ENCODE measurements around the gene C1QBP.
"Not testable (repeated sequence)": the region's sequence is repeated elsewhere in the genome, so short reads cannot be mapped to it uniquely, and the experiment has no call there.

C1QBP gene, protein sequence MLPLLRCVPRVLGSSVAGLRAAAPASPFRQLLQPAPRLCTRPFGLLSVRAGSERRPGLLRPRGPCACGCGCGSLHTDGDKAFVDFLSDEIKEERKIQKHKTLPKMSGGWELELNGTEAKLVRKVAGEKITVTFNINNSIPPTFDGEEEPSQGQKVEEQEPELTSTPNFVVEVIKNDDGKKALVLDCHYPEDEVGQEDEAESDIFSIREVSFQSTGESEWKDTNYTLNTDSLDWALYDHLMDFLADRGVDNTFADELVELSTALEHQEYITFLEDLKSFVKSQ

DNA sequence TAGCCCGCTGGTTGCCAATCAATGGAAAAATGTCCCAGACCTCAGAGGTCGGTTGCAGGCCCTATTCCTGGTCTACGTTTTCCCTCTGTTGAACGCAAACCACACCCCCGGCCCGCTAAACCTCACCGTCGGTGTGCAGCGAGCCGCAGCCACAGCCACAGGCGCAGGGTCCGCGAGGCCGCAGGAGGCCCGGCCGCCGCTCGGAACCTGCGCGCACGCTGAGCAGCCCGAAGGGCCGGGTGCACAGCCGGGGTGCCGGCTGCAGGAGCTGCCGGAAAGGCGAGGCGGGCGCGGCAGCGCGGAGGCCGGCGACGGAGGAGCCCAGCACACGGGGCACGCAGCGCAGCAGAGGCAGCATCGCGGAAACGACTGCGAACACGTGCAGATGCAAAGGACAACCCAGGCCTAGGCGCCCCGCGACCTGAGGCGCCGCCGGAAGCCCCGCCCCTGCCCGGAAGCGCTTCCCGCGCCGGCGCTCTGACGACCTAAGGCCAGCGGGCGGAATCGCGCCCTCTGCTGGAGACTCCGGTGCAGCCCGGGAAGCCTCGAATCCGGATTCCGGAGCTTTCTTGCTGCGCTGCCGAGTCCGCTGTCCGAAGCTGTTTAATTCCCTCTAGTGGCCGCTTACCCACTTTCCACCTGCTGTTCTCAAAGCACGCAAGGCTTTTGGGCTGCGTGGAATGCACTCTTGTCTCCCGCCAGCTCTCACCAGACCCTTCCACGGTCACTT, at the start of gene C1QBP:
Gene C1QBP, minus strand, starts transcription at position 440 of the 730 bp plus-strand sequence. Its CDS starts 82 bp downstream, at position 358.
- peak; percentile 83 to 88 (median 84) for DNase-seq (ENCODE audit: low read depth in 3 of 3)

DNA sequence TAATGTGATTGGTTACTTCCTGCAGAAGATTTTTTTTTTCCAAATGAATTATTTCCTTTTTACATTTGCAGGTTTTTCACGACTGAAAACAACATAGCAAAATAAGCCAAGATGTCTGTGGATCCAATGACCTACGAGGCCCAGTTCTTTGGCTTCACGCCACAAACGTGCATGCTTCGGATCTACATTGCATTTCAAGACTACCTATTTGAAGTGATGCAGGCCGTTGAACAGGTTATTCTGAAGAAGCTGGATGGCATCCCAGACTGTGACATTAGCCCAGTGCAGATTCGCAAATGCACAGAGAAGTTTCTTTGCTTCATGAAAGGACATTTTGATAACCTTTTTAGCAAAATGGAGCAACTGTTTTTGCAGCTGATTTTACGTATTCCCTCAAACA, 49.8 kb upstream of the C1QBP start:
- DNase-seq (ENCODE audit: low read depth in 3 of 3), result no peak

DNA sequence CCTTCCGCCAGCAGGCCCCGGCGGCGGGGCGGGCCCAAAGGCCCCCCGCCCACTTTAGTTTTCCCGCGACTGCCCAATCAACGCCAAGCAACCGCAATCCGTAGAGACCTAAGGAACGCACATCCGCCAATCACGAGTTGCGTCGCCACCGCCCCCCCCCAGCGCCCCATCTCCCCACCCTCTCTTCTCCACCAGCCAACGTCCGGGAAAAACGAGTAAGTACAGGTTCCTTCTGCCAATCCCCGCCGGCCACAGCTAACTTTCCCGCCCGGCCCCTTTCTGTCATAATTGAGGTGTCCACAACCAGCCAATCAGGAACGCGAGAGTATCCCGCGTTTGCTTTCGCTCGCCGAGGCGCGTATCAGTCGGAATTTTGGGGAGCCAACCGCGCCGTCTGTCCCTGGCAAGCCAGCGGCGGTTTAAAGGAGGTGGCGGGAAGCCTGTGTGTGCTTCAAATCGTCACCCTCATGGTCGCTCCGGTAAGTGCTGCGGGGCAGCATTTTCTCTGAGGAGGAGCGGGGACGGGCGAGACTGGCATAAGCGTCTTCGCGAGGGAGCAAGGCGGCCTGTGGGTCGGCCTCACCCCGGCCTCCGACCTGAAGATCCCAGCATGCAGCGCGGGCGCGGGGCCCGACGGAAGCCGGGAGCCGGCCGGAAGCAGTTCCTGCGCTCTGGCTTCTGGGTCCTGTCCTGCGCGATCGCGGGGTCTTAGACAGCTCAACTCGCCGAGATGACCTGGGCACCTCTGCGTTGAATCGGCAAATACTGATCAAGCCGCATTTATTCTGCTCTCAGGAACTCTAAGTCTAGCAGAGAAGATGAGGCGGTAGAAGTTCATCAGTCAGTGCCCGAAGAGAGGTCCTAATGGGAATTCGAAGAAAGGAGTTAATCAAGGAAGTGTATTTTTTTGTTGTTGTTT, 47.5 kb upstream of the C1QBP start, which contains the start of gene MIS12:
Gene MIS12, plus strand, starts transcription at position 361 of the 919 bp plus-strand sequence. CDS start 2,297 bp downstream, outside the sequence.
- peak; percentile 85 to 97 (median 94) for DNase-seq (ENCODE audit: low read depth in 3 of 3)

DNA sequence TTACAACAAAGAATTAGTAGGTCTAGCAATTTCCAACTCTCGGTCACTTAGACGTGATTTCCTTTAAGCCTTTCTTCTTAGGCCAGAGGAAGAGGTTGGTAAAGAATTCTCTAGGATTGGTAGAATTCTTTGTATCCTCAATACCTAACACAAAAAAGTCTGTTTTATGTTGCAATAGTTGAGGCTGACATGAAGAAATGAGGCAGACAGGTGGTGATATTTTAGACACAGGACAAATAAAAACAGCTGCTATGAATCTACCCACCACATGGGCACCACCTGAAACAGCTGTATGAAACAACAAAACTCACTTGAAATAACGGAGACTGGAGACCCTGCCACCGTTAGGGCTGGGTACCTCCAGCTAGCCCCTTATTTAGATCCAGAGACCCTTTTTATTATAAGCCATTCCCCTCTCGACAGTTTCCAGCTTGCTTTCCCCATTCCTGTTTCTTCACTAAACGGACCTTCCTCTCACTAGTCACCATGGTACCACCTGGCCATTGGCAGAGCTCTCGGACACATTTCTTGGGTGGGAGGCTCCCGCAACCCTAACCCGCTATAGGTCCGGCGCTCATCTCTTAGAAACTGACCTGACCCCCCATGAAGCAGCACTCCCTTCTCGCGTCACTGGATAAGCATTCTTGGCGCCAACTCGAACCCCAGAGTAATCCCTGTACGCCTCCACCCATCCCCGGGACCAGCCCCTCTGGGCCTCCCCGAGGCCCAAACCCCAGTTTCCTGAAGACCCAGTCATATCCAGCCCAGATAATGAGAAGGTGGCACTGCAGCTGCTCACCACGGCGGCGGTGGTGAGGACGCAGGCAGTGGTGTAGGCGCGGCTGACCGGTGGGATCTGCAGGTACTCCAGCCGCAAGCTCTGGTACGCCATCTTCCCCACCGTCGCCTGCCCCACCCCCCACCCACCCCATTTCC, 46.6 kb upstream of the C1QBP start, which contains the start of gene DERL2:
Gene DERL2, minus strand, starts transcription at position 909 of the 936 bp plus-strand sequence. Its CDS starts 17 bp downstream, at position 892.
- no peak for DNase-seq (ENCODE audit: low read depth in 3 of 3)

DNA sequence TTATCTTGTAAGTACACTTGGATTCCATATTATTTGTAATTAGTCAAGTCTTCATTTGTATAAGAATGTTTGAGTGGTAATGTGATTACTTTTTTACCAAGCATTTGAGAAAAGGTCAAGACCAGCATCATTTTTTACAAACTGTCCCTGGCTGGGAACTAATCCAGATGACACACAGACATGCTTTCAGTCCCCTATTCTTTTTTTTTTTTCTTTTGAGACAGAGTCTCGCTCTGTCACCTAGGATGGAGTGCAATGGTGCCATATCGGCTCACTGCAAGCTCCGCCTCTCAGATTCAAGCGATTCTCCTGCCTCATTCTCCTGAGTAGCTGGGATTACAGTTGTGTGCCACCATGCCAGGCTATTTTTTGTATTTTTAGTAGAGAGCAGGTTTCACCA, 42.5 kb upstream of the C1QBP start:
- DNase-seq (ENCODE audit: low read depth in 3 of 3), result no peak

DNA sequence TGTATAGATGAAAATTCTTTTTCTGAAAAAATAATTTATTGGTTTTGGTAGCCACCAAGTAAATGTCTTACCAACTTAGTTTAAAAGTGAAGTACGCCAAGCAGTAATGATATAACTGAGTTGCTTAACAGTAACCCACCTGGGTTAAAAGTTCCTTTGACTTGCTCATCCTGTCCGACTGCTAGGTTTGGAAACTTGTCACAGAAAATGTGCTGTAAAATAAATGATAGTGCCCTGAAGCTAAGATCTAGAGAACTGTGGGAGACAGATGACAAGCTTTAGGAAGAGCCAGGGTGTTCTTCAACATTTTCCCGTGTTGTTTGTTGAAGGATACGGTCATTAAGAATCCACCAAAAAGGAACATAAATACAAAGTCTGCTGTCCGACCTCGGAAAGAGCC, 42.0 kb upstream of the C1QBP start:
- DNase-seq (ENCODE audit: low read depth in 3 of 3), result no peak

DNA sequence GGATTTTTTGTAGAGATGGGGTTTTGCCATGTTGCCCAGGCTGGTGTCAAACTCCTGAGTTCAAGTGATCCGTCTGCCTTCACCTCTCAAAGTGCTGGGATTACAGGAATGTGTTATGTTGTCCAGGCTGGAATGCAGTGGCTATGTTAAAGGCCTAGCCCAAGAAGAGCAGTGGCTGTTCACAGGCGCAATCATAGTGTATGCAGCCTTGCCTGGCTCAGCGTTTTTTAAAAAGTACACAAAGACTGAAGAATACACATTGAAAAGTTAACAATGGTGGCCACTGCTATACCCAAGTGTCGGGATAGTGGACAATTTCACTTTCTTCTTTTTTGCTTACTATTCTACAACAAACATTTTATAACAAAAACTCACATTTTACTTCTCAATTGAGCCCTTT, 40.0 kb upstream of the C1QBP start:
- no peak for DNase-seq (ENCODE audit: low read depth in 3 of 3)

DNA sequence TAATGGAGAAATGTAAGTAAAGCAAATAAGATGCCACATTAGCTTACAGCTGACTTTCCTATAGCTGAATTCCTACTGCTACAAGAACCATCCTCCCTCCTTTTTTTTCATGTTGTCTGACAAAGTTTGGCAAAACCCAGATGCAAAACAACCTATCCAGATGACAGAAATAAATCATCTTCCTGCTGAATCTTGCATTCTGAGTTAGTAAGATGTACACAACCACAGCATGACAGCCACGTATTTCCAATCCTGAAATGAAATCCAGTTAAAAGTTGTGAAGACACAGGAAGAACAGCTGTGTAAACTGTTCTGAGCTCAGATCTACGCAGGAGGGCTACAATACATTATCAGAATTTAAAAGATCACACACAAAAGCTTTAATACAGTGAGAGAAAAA, 35.0 kb upstream of the C1QBP start:
- DNase-seq (ENCODE audit: low read depth in 3 of 3), result no peak

DNA sequence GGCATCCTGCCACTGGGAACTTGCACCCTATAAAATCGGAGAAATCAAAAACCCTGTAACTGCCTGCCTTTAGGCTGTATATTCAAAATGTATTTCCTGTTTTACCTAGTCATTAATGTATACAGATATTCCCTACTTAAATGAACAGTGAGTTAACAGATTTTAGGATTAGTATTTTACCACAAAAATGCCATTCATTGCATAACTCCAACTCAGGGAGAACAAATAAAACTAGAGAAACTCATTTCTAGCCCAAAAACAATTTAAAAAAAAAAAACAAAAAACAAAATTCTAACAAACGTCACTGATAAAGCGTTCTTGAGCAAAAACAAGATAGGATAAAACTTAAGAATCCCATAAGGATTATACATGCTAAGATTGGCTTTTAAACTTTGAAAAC, 33.6 kb upstream of the C1QBP start:
- DNase-seq (ENCODE audit: low read depth in 3 of 3), result no peak

DNA sequence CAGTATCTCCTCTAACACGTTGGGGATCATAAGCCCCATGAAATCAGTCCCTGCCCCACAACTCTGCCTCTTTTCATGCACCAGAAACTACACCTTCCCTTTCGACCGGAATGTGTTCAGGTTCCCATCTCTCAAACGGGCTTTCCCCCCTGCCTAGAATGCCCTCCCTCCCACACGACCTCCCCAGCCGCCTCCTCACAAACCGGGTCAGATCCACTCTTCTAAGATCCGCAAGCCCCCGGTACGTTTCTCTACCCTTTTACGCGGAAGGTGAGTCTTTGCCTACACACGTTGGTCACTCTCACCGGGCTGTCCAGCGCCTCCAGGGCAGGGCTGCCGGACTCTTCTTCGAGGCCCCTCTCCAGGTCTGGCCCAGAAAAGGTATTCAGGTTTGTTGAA, 29.1 kb upstream of the C1QBP start:
- peak in 2 of 3 experiments; percentile 10 to 26 for DNase-seq (ENCODE audit: low read depth in 3 of 3)

DNA sequence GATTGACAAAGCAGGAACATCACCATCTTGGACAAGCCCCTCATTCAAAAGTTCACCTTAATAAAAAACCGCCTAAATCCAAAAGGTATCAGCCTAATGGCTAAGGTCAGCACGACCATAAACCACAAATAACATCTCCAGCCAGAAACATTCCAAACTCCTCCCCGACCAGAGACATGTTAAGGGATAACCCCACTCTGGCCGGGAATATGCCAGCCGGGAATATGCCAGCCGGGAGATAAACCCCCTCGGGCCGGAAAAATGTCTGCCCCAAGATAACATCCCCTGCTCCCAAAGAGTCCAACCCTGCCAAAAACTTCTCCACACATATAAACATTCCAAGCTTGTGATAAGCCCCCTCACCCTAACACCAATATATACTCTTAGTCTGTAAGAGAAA, 28.5 kb upstream of the C1QBP start:
- DNase-seq (ENCODE audit: low read depth in 3 of 3), result no peak

DNA sequence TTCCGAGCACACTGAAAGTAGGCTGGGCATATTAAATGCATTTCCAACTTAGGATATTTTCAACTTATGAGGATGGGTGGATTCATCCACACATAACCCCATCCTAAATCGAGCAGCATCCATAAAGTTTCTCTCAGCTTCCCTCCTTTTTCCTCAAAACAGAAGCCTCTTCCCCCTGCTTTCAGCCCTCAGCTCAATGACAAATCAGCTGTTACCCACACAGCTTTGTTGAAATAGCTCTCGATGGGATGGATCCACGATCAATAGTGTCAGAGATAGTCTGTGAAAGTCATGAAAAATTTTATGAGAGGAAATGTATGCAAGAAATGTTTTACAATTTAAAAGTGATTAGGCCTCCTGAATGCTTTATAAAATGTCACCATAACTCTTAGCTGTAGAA, 27.3 kb upstream of the C1QBP start:
- DNase-seq (ENCODE audit: low read depth in 3 of 3), result no peak

DNA sequence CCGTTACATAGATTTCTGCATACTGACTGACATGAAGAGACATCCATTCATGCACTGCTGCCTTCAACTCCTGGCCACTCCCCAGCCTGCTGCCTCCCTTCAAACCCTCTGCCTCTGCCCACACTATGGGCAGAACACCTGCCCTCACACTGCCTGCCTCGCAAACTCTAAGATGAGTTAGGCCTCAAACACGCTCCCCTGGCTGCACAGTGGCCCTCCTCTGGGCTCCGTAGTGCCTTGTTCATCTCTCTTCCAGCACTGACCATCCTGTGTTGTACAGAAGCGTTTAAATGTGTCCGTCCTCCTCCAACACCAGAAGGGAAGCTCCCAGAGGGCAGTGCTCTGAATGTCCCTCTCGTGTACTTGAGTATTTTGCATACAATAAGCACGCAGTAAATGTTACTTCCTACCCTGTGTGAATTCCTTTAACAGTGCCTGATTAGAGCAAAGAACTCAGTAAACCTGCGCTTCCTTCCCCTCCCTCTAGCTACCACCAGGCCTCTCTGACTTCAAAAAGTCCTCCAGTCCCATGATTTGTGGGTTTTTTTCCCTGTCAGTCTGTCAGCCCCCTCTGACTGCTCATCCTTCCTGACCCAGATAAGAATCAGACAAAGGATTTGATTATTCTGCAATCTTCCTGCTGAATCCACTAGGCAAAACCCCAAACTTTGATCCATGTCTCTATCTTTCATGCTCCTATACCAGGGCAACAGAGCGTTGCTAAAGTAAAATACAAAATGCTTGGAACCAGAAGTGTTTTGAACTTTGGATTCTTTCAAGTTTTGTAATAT, 26.0 kb upstream of the C1QBP start:
- DNase-seq (ENCODE audit: low read depth in 3 of 3), result no peak

DNA sequence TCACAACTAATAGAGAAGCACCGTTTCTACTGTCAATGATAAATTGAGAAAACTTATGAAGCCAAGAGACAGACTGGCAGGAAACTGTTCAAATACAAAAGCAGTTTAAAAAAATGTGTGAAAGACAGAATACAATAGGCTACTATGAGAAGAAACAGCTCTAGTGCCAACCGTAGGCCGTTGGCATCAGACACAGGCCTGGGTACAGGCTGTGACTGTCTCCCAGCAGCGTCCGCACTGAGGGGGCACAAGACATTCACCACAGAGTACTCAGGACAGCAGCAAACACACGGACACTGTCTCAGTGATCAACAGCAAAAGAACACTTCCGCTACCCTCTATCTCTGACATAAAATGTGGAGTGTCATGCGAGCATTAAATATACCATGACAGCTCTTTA, 7.8 kb upstream of the C1QBP start:
- no peak for DNase-seq (ENCODE audit: low read depth in 3 of 3)

DNA sequence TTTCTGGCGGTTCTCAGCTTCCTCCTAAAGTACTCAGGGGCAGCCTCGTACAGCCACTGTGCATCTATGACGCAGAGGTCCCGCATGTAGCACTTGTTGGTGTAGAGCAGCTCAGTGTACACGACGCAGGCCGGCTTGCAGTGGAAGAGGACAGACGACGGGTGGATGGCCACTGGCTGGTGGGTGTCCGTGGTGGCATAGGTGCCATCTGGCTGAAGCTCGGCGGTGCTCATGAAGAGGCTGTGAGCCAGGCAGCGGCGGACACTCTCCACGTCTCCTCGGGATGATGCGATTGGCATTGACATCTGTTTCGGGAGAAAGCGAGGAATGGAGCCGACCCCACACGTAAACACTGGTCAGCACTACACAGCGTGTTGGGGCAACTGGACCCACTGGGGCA, 5.3 kb upstream of the C1QBP start:
- no peak for DNase-seq (ENCODE audit: low read depth in 3 of 3)

DNA sequence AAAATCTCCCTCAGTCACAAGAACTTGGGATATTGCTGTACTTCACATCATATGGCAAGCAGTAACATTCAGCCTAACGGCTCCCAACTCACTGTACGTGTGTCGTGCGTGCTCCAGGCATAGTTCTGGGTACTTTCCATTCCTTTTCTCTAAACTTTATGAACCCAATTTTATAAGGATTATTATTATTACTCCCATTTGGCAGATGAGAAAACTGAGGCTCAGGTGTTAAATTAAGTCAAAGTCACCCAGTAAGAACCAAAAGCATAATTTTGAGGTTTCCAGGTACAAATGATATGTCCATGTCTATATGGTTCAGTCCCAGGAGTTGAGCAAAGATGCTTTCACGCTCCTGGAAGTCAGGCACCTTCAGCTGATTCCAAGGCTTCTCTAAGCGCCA, 4.8 kb upstream of the C1QBP start:
- no peak for DNase-seq (ENCODE audit: low read depth in 3 of 3)

DNA sequence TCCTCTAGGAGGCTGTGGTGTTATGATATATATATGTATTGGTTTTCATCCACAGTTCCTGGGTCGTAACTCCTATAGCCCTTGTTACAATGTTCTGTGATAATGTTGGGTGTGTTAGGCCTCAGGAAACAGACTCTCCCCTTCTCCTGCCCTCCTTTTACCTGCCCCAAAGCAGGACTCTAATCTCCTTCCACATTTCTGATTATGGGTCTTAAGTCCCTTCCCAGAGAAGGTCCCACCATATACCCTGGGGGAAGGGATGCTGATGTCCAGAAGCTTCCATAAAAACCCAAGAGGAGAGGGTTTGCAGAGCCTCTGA, 450 bp upstream of the C1QBP start:
- no peak for DNase-seq (ENCODE audit: low read depth in 3 of 3)

DNA sequence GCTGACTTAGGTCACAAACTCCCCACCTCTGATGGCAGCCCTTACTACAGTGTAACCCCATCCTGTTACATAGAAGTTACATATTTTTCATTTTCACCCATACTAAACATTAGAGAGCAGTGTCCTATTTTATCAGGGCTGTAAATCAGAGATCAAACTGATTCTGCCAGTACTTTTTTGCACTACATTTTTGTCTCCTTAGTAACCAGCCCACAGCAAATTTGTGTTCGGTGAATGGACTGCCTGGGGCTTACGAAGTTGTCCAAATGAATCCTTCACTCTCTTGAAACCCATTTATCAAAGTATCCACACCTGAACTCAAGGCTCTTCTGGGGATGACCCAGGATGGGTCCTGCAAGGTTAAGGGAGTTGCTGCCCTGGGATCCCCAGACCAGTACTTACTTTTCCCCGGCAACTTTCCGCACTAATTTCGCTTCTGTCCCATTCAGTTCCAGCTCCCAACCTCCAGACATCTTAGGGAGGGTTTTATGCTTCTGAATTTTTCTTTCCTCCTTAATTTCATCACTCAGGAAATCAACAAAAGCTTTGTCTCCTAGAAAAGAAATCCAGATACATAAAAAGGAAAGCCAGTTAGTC, 1.1 kb downstream of the C1QBP start:
- no peak for DNase-seq (ENCODE audit: low read depth in 3 of 3)

DNA sequence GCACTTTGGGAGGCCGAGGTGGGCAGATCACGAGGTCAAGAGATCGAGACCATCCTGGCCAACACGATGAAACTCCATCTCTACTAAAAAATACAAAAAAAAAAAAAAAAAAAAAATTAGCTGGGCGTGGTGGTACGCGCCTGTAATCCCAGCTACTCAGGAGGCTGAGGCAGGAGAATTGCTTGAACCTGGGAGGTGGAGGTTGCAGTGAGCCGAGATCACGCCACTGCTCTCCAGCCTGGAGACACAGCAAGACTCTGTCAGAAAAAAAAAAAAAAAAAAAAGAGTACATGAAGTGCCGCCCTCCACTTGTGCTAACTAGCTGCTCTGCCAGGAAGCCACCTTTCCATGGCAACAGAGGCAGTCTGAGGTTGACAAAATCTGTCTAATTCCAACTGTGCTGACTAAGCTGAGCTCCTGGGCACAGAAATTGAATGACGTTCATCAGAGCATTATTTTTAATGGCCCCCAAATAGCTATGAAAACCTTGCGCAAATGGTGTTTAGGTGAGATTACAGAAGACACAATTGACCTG, 3.1 kb downstream of the C1QBP start:
- not testable (repeated sequence) for DNase-seq (ENCODE audit: low read depth in 3 of 3)

DNA sequence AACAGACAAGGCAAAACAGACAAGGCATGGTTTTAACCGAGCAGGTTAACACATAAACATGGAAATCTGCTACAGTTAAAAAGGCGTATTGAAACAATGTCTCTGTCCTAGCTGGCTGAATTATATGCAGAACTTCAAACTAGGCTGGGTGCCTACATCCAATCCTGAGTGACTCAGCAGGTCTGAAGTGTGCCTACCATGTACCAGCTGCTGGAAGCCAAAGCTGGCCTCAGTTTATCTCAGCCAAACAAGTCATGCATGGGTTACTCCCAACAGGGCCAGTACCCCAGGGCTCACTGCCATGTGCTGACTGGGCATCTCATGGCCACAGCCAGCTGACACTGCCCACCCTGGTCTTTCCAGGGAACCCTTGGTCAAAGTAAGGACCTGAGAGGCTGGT, 4.0 kb downstream of the C1QBP start:
- no peak for DNase-seq (ENCODE audit: low read depth in 3 of 3)

Data from stimulated activated CD4-positive, alpha-beta T cell treated with anti-CD3 and anti-CD28 coated beads, TNF-alpha, amount 100 ng/mL, for 4 hours (primary cell).